Tibial artery (tissue), 4 donors: Measurements from ENCODE around the gene KCNIP4.

Experiments
- DNase-seq, 2 donors: peaks; one replicate each; pipeline ENCODE4 v3.0.0-alpha.2; 2019
- H3K27ac ChIP-seq, 2 donors: fragments of 200-600 bp; sonication (generic) in 1 of 2; 1 replicate in 1 of 2; 2 replicates in 1 of 2; pipeline ENCODE4 v1.5.1; 2018 to 2019; ENCODE audit warnings: mild to moderate bottlenecking in 1 of 2
- H3K27me3 ChIP-seq, 2 donors: fragments of 200-600 bp; sonication (generic) in 1 of 2; one replicate each; pipeline versions ENCODE4 v1.5.1 to v1.6.0; 2016 to 2019
- H3K36me3 ChIP-seq, 3 donors: fragments of 200-600 bp; sonication (generic) in 2 of 3; one replicate each; pipeline ENCODE4 v1.5.1; 2016 to 2019; ENCODE audit warnings: mild to moderate bottlenecking in 2 of 3
- H3K4me1 ChIP-seq, 4 donors: fragments of 200-600 bp; sonication (generic) in 2 of 4; 1 replicate in 3 of 4; 2 replicates in 1 of 4; pipeline ENCODE4 v1.5.1; 2016 to 2019
- H3K4me3 ChIP-seq, 2 donors: fragments of 200-600 bp; sonication (generic) in 1 of 2; 1 replicate in 1 of 2; 2 replicates in 1 of 2; pipeline ENCODE4 v1.5.1; 2018 to 2019; ENCODE audit warnings: mild to moderate bottlenecking in 2 of 2
- H3K9me3 ChIP-seq, 3 donors: fragments of 200-600 bp; sonication (generic) in 1 of 3; one replicate each; pipeline ENCODE4 v1.5.1; 2016 to 2019
- intact Hi-C: fragments of 100-400 bp; cut with DNase I; formaldehyde crosslinking; loops from one replicate; pipeline ENCODE4 v1.15.0; 2023; ENCODE audit warnings: low total_unique reads
- TF ChIP-seq, protein P1 (sequence below), 2 experiments: fragments of 200-600 bp in 1 of 2; fragments of 450-650 bp in 1 of 2; IDR thresholded peaks; one replicate each; pipeline ENCODE4 v1.5.1; 2017 to 2019; ENCODE audit warnings: antibody characterized with exemption in 2 of 2, mild to moderate bottlenecking in 1 of 2, moderate library complexity in 1 of 2

Gene KCNIP4

DNA sequence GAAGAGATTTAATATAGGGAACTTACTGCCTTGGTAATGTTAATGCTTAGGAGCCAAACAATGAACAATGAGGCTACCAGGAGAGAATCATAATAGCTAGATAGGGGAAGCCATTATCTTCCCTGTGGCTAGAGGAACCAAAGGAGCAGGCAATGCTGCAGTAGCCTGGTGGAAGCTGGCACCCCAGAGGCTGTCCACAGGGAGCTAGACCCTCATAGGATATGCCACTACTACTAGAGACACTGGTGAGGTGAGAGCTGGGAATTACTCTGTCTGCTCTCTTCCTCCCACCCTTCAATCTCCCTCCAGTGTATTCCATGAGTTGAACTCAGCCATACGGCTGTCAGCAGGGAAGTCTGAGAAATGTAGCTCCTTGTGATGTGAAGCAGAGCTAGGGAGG, 601.4 kb downstream of the KCNIP4 start:
- H3K36me3 ChIP-seq: no peaks in the 10 kb centered on the region
- peaks cover 0 to 5% (median 0%) of the 10 kb centered on the region in 3 donors for H3K9me3 ChIP-seq
- H3K27me3 ChIP-seq: no peaks in the 10 kb centered on the region
- intact Hi-C loops: no loop called here
- no peak overlapping the region for H3K27ac ChIP-seq
- H3K4me1 ChIP-seq: no peaks in the 10 kb centered on the region
- no peak overlapping the region for H3K4me3 ChIP-seq
- TF ChIP-seq, protein P1, sequence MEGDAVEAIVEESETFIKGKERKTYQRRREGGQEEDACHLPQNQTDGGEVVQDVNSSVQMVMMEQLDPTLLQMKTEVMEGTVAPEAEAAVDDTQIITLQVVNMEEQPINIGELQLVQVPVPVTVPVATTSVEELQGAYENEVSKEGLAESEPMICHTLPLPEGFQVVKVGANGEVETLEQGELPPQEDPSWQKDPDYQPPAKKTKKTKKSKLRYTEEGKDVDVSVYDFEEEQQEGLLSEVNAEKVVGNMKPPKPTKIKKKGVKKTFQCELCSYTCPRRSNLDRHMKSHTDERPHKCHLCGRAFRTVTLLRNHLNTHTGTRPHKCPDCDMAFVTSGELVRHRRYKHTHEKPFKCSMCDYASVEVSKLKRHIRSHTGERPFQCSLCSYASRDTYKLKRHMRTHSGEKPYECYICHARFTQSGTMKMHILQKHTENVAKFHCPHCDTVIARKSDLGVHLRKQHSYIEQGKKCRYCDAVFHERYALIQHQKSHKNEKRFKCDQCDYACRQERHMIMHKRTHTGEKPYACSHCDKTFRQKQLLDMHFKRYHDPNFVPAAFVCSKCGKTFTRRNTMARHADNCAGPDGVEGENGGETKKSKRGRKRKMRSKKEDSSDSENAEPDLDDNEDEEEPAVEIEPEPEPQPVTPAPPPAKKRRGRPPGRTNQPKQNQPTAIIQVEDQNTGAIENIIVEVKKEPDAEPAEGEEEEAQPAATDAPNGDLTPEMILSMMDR (IDR thresholded peaks at IDR 0.05): no peak
- DNase-seq: no peak

GRCh38 chr4:21327976-21328700, 620.4 kb downstream of the KCNIP4 start:
- TF ChIP-seq, protein P1 (IDR thresholded peaks at IDR 0.05): no peak
- H3K4me3 ChIP-seq: no peak overlapping the region
- H3K36me3 ChIP-seq: no peaks in the 10 kb centered on the region
- peaks cover 0 to 6% (median 0%) of the 10 kb centered on the region in 3 donors for H3K9me3 ChIP-seq
- H3K27me3 ChIP-seq: no peaks in the 10 kb centered on the region
- no peaks in the 10 kb centered on the region for H3K4me1 ChIP-seq
- H3K27ac ChIP-seq: no peak overlapping the region
- no peak for DNase-seq
- intact Hi-C loops: no loop called here

DNA sequence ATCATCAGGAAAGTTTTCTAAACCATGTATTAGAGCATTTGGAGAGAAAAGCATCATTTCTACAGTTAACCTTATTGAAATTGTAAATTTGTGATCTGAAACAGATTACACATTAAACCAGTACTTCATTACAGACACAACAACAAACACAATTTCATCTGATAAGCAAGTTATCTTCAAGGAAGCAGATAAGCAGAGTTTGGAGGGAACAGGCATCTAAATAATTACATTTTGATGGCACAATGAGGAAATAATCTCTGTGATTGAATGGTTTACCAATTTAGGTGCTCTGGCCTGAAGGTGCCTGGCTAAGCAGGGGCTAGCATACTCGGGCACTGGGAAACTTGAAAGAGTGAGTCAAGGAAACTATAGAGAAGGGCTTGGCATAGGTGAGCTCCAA, 628.5 kb downstream of the KCNIP4 start:
- Histone ChIP-seq H3K9me3 (peaks cover 0 to 6% (median 0%) of the 10 kb centered on the region in 3 donors), H3K27me3 (no peaks in the 10 kb centered on the region), H3K27ac (no peak overlapping the region), H3K36me3 (no peaks in the 10 kb centered on the region), H3K4me3 (no peak overlapping the region), H3K4me1 (no peaks in the 10 kb centered on the region)
- no peak for DNase-seq
- intact Hi-C loops: no loop called here
- TF ChIP-seq, protein P1 (IDR thresholded peaks at IDR 0.05): no peak

DNA sequence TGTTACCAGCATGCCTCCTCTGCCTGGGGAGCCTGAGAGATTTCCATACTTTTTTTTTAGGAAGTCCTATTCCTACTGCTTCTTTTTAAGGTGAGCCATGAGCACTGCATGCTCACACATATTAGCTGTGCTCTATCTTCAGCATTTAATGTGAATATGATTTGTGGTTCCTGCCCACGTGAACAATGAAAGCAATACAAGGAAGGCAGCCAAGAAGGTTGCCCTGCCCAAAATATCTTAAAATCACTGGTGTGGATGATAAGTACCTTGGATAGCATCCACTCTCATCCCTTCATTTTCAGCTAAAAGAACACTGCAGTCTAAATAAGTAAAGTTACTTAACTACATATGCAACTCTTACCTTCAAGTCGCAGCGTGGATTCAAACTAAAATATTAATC, 640.9 kb downstream of the KCNIP4 start:
- TF ChIP-seq, protein P1 (IDR thresholded peaks at IDR 0.05): no peak
- intact Hi-C loops: no loop called here
- Histone ChIP-seq H3K9me3 (no peaks in the 10 kb centered on the region), H3K27ac (no peak overlapping the region), H3K4me3 (no peak overlapping the region), H3K4me1 (peaks cover 0 to 4% (median 0%) of the 10 kb centered on the region in 4 donors), H3K27me3 (no peaks in the 10 kb centered on the region), H3K36me3 (no peaks in the 10 kb centered on the region)
- no peak for DNase-seq

GRCh38 chr4:21304540-21304887, 644.1 kb downstream of the KCNIP4 start:
- intact Hi-C loops: no loop called here
- Histone ChIP-seq H3K27me3 (no peaks in the 10 kb centered on the region), H3K4me1 (peaks cover 0 to 4% (median 0%) of the 10 kb centered on the region in 4 donors), H3K9me3 (no peaks in the 10 kb centered on the region), H3K27ac (no peak overlapping the region), H3K36me3 (no peaks in the 10 kb centered on the region), H3K4me3 (no peak overlapping the region)
- no peak for DNase-seq
- TF ChIP-seq, protein P1 (IDR thresholded peaks at IDR 0.05): no peak
